Skeletal muscle cell (primary cell): Measurements from ENCODE around the gene TMEM179.

Experiments
- DNase-seq: peaks from one replicate; pipeline ENCODE4 v3.0.0-alpha.2; 2010; ENCODE audit warnings: low read depth
- H3K4me3 ChIP-seq: 2 replicates; pipeline ENCODE4 v1.5.1; 2011; ENCODE audit warnings: low read depth, mild to moderate bottlenecking, control low read depth, low read length, moderate library complexity

TMEM179 gene

GRCh38 chr14:104549536-104550339, 54.8 kb downstream of the TMEM179 start:
- DNase-seq, result no peak
- no peak overlapping the region for H3K4me3 ChIP-seq

- DNase-seq, result no peak
- H3K4me3 ChIP-seq, result no peak overlapping the region
Measured at GRCh38 chr14:104548802-104549535, 55.6 kb downstream of the TMEM179 start.

GRCh38 chr14:104547998-104548700, 56.4 kb downstream of the TMEM179 start:
- H3K4me3 ChIP-seq, result no peak overlapping the region
- no peak for DNase-seq

GRCh38 chr14:104547310-104547997, 57.1 kb downstream of the TMEM179 start:
- no peak for DNase-seq
- no peak overlapping the region for H3K4me3 ChIP-seq

GRCh38 chr14:104546591-104547309, 57.8 kb downstream of the TMEM179 start:
- DNase-seq, result no peak
- H3K4me3 ChIP-seq, result no peak overlapping the region

GRCh38 chr14:104545942-104546501, 58.5 kb downstream of the TMEM179 start:
- no peak for DNase-seq
- no peak overlapping the region for H3K4me3 ChIP-seq

GRCh38 chr14:104545151-104545941, 59.2 kb downstream of the TMEM179 start:
- no peak overlapping the region for H3K4me3 ChIP-seq
- no peak for DNase-seq

- DNase-seq, result no peak
Measured at GRCh38 chr14:104544362-104544961, 60.1 kb downstream of the TMEM179 start.

GRCh38 chr14:104542871-104543830, 61.4 kb downstream of the TMEM179 start:
- no peak overlapping the region for H3K4me3 ChIP-seq
- no peak for DNase-seq

More at GRCh38 chr14:104544362-104544961, 60.1 kb downstream of the TMEM179 start:
- no peak overlapping the region for H3K4me3 ChIP-seq

GRCh38 chr14:104541905-104542465, 62.6 kb downstream of the TMEM179 start:
- no peak overlapping the region for H3K4me3 ChIP-seq
- no peak for DNase-seq
